Stimulated activated CD4-positive, alpha-beta T cell treated with anti-CD3 and anti-CD28 coated beads, Interleukin-4, amount 100 ng/mL, for 1 hour (primary cell): Measurements from ENCODE around the gene ZNF22.
"Not testable (repeated sequence)": the region's sequence is repeated elsewhere in the genome, so short reads cannot be mapped to it uniquely, and the experiment has no call there.

Source experiments
- DNase-seq: peaks from one replicate; pipeline ENCODE4 v3.0.0-alpha.2; 2020

The ZNF22 gene

DNA sequence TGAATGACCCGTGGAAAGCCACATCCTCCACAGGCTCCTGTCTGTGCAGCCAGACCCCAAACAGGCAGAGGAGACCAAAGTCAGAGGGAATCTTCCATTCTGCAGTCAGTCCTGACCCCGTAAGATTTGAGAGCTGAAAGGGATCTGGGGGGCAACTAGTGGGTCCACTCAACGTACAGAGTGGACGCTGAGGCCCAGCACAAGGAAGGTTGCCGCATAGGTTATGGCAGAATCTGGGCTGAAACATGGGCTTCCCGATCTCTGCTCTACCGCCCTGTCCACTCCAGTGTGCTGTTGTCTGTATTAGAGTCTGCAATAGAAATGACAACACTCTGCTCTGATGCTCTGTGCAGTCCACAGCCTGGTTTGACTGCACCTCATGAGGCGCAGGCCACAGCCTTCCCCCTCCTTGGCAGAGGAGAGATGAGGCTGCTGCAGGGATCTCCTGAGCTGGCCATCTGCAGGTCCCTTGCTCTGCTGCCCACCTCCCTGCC lies 7.9 kb upstream of the ZNF22 start:
- DNase-seq, result no peak

DNA sequence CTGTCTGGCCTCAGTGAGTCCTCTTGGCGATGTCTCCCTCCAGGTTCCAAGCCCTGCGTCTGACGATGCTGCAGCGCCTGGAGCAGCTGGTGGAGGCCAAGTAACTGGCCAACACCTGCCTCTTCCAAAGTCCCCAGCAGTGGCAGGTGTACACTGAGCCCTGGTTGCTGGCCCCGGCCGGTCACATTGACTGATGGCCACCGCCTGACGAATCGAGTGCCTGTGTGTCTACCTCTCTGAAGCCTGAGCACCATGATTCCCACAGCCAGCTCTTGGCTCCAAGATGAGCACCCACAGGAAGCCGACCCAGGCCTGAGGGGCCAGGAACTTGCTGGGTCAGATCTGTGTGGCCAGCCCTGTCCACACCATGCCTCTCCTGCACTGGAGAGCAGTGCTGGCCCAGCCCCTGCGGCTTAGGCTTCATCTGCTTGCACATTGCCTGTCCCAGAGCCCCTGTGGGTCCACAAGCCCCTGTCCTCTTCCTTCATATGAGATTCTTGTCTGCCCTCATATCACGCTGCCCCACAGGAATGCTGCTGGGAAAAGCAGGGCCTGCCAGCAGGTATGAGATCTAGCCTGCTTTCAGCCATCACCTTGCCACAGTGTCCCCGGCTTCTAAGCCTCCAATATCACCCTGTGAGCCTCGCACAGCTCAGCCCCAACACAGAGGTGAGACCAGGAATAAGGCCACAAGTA lies 7.3 kb upstream of the ZNF22 start:
- no peak for DNase-seq

DNA sequence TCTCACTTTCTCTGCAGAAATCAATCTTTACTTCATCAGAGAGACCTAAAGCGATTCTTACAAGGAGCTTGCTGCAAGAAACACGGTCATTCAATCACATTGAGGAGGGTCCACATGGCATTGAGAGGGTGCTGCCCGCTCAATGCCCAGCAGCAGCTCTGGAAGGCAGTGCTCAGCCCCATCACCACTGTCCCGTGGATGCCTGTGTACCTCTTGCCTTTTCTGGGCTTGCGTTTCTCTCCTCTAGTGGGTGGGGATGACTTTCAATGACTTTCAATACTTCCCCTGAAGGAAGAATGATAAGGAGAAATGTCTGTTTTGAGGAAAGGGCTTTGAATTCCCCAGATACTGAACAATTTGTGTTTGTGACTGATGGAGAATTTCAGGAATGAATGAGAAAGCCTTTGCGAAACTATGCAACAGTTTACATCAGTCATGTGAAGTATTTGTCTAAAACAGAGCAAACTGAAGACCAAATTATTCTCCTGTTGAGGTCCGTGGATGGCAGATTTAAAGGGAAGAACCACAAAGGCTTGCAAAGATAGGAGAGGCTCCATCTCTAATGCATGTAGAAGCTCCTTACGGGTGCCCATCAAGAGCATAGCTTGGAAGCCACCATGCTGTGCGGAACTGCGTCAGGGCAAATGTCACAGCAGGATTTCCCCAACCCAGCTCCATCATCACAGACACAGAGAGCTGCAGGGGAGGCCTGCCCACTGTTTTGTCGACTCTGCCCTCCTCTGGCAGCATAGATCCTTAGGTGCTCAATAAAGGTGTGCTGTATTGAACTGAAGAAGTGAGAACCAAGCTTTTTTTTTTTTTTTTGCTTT lies 6.6 kb upstream of the ZNF22 start:
- no peak for DNase-seq

DNA sequence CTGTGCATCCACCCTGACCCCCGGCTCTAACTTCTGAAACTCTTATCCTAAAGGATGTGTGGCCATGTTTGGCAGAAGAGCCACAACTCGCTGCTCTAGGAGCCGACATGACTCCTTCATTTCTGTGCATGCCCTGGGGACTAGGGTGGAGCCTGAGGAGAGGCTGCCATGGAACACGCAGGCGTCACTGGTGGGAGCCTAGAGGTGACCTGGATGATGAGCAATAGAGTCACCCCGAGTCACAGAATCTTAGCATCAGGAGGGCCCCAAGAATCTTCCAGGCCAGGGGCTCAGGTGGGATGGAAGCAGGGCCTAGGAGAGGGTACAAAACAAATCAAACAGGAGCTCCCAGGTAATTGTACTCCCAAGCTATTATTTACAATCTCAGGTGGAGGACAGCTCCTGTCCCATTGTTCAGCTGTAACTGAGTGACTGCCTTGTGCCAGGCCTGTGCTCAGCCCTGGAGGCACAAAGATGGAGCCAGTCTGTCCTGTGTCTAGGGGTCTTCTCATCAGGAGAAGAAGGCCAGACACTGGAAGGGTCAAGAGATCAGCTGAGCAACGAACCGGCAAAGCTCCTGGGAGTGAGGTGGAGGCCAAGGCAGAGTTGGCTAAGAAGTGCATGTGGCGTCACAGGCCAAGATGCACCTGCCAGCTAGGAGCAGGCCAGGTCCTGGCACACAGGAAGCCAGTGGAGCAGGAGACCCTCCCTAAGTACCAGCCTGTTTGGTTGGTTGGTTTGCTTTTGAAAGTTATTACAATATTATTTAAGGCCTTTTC lies 5.8 kb upstream of the ZNF22 start:
- no peak for DNase-seq

- no peak for DNase-seq
Observed at GRCh38 chr10:44995581-44995913, 5.2 kb upstream of the ZNF22 start.

DNA sequence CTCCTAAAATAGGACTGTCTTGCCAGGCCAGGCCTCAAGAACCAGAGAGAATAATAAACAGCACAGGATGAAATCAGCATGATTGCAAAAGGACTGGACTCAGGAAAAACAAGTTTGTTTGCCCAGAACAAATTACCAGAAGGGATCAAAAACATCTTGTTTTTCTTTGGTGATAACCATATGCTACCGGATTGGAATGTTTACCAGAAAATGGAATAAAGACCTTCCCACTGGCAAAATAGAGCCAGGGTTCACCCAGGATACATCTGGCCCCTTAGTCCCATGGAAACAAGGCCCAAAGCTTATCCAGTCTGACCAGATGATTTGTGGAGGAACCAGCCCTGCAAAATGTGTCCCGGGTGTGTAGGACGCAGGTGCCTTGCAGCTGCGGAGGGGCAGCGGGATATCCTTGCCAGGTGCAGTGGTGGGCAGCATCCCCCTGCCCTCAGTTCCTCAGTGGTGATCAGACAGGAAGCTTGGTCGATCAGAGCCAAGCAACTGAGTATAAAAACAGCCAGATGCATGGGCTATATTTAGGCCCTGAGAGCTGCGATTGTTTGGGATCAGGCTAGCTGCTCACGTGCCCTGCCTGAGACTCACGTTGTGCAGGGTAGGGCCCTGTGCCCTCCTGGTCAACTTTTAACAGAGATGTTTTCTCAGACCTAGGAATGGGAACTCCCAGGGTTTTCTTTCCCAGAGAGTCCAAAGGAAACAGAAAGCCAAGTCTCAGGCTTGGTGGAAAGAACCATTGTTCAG lies 4.6 kb upstream of the ZNF22 start:
- DNase-seq, result no peak

DNA sequence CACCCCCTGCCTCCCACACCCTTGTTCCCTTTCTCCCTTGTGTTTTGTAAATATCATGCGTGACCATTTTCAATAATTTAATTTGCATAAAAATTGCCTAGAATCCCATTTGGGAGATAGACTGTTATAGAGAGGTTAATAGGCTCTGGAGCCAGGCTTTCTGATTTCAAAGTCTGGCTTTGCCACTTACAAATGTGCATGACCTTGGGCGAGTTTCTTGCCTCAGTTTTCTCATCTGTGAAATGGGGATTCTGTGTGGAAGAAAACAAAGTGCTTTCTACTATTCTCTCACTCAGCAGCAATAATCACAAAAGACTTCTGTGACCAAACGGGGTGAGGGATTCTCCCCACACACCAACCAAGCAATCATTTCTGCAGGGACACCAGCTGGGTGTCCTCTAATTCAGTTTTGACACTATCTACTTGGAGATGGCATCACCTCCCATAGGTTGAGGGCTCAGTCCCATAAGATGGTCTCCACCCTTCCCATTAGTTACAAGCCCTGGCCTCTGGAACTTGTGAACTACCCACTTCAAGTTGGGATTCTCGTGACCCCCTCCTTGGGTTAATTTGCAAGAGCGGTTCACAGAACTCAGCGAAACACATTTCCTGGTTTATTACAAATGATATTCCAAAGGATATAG lies 3.5 kb upstream of the ZNF22 start:
- DNase-seq, result no peak

- no peak for DNase-seq
Observed at GRCh38 chr10:44998146-44998631, 2.5 kb upstream of the ZNF22 start.

DNA sequence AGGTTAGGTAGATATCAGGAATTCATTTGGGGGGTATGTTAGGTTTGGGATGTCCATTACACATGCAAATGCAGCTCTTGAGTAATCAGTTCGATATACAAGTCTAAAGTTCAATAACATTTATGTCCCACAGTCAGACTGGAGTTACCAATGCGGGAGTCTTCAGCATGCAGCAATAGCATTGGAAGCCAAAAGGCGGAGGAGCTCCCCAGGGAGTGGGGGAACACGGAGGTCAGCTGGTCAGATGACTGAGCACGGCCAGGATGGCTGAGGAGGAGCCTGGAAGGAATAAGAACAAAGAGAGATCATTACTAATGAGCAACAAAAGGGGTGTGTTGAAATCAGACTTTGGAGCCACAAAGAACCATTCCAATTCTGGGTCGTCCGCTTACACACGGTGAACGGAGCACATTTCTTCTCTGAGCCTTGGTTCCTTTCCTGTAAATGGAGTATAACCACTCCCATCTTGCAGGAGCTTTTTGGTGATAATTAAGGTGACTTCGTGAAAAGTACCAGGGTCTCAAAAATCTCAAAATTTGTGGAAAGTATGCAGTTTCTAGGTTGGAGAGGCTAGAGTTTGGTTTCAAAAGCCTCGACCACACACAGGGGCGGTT lies 478 bp upstream of the ZNF22 start:
- no peak for DNase-seq

DNA sequence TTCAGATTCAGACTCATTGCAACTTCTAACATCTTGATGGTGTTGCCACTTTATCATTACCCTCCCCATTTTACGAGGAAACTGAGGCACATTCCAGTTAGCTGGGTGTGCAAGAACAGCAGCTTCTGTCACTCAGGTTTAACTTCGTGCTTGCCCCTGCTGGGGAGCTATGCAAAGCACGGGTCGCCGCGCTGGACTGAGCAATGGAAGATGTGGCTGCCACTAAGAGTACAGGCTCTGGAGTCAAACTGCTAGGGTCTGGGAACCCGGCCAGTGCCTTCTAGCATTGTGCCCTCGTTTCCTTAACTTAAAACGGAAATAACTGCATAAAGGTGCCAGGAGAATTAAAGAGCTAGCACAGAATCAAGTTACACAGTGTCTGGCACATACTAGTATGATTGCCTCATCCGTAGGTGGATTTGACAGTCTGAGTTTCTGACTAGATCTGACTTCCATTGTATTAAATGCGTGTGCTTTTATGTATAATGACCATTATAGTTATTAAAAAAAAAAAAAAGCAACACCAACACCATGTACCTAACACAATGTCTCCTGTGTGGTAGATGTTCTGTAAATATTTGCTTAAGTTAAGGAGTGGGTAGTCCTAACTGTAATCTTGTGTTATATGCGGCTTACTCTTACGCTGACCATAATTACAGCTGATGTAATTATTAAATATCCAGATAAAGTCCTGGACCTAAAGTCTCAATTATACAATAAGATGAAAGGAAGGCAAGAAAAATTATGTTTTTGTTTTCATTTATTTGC lies 842 bp downstream of the ZNF22 start:
- DNase-seq, result peak; percentile 46

DNA sequence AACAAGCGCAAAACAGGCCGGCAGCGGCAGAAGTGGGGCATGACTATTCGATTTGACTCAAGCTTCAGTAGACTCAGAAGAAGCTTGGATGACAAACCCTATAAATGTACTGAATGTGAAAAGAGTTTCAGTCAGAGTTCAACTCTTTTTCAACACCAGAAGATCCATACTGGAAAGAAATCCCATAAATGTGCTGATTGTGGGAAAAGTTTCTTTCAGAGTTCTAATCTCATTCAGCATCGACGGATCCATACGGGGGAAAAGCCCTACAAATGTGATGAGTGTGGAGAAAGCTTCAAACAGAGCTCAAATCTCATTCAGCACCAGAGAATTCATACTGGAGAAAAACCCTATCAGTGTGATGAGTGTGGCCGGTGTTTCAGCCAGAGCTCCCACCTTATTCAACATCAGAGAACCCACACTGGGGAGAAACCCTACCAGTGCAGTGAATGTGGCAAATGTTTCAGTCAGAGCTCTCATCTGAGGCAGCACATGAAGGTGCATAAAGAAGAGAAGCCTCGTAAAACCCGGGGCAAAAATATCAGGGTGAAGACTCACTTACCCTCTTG lies 2.8 kb downstream of the ZNF22 start:
- no peak for DNase-seq

GRCh38 chr10:45004661-45005060 lies 3.9 kb downstream of the ZNF22 start:
- DNase-seq, result no peak

GRCh38 chr10:45005284-45005683 lies 4.6 kb downstream of the ZNF22 start:
- no peak for DNase-seq

DNA sequence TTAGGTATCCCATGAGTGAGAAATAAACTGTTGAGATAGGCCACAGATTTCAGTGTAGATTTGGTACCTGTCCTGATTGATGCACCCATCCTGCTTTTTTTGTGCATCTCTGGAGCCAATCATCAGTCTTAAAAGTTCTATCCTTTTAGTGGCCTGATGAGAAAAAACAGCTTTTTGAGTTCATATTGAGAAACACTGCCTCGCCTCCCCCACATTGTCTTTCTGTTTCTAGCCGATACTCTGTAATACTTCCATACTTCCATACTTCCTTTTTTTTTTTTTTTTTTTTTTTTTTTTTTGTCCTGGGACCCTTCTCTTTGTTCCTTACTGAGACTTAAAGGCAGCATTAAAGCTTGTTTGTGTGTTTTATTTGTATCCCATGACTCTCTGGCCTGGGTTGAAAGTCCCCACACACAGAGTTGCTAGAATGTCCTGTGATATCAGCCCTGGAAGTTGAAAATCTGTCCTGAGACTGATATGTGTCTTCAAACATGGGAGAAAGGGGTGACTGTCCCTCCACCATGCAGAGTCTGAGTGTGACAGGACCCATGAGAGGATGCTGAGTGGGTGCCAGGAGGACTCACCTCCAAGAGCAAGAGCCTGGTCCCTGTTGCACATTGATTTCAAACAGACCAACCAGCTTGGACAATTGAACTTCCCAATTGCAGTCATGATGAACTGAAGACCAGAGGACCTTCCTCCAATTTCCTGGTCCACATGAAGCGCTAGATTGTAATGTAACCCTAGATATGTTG lies 5.7 kb downstream of the ZNF22 start:
- DNase-seq, result no peak

- DNase-seq, result no peak
Observed at GRCh38 chr10:45008524-45009161, 7.9 kb downstream of the ZNF22 start.

GRCh38 chr10:45014557-45014956 lies 13.8 kb downstream of the ZNF22 start:
- not testable (repeated sequence) for DNase-seq

GRCh38 chr10:45015590-45015989 lies 14.9 kb downstream of the ZNF22 start:
- no peak for DNase-seq

DNA sequence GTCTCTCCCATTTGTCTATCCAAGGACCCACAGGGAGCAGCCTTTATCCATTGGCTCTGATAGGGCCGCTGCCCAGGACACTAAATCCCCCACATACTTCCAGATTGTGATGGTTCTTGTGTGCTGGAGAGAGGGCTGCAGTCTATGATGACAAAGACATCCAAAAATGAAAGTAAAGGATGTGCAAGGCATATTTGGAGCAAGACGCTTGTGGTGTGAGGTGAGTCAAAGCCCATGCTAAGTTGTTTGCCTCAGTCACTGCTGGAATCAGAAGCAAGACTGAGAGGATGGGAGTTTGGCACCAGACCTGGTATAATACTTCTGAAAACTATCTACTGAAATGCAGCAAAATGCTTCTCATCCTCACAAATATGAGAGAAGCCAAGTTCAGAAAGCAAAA lies 22.7 kb downstream of the ZNF22 start:
- no peak for DNase-seq

- no peak for DNase-seq
Observed at GRCh38 chr10:45034301-45034700, 33.6 kb downstream of the ZNF22 start.
